Astrocyte (in vitro differentiated cells and primary cell): Measurements from ENCODE around the gene GSTA1. TPM values are rescaled to one million over a fixed set of nuclear protein-coding genes. Genes with fewer than 3 reads are reported as not detected.
"Not testable (repeated sequence)": the region's sequence is repeated elsewhere in the genome, so short reads cannot be mapped to it uniquely, and the experiment has no call there.

Experiments
- DNase-seq: peaks from one replicate; pipeline ENCODE4 v3.0.0-alpha.2; 2010; ENCODE audit warnings: low read depth
- FAIRE-seq: peaks from 2 replicates; lab custom pipeline; 2011; peaks lifted over from hg19 to GRCh38; lab: Jason Lieb, UNC
- H2AFZ ChIP-seq: 2 replicates; pipeline ENCODE4 v1.6.0; 2012; ENCODE audit warnings: low read depth, low read length, inconsistent platforms
- H3K27ac ChIP-seq: 2 replicates; pipeline ENCODE4 v1.5.1; 2011; ENCODE audit warnings: low read depth, low read length, inconsistent platforms
- H3K27me3 ChIP-seq: 2 replicates; pipeline ENCODE4 v1.6.0; 2011; ENCODE audit warnings: low read length, inconsistent platforms; ENCODE audit not compliant: insufficient read depth
- H3K36me3 ChIP-seq: 2 replicates; pipeline ENCODE4 v1.5.1; 2011; ENCODE audit warnings: low read length, inconsistent platforms; ENCODE audit not compliant: insufficient read depth
- H3K4me1 ChIP-seq: 2 replicates; pipeline ENCODE4 v1.5.1; 2011; ENCODE audit warnings: low read length, inconsistent platforms; ENCODE audit not compliant: insufficient read depth
- H3K4me2 ChIP-seq: 2 replicates; pipeline ENCODE4 v1.6.0; 2012; ENCODE audit warnings: low read length, inconsistent platforms
- H3K4me3 ChIP-seq: 2 replicates; pipeline ENCODE4 v1.5.1; 2011; ENCODE audit warnings: low read depth, mild to moderate bottlenecking, low read length, inconsistent platforms; ENCODE audit not compliant: insufficient read depth
- H3K79me2 ChIP-seq: 2 replicates; pipeline ENCODE4 v1.6.0; 2012; ENCODE audit warnings: mild to moderate bottlenecking, low read length, inconsistent platforms; ENCODE audit not compliant: insufficient read depth
- H3K9ac ChIP-seq: 2 replicates; pipeline ENCODE4 v1.6.0; 2012; ENCODE audit warnings: mild to moderate bottlenecking, low read length, inconsistent platforms
- H3K9me3 ChIP-seq: 2 replicates; pipeline ENCODE4 v1.5.1; 2012; ENCODE audit warnings: low read depth, mild to moderate bottlenecking, low read length, inconsistent platforms; ENCODE audit not compliant: insufficient read depth
- H4K20me1 ChIP-seq: 2 replicates; pipeline ENCODE4 v1.6.0; 2012; ENCODE audit warnings: low read length, inconsistent platforms; ENCODE audit not compliant: insufficient read depth
- H3K27ac Mint-ChIP-seq: one replicate; pipeline ENCODE4 v1.8.0; 2021; ENCODE audit warnings: mild to moderate bottlenecking, mixed read lengths; ENCODE audit not compliant: unreplicated experiment
- H3K27me3 Mint-ChIP-seq: one replicate; pipeline ENCODE4 v1.8.0; 2021; ENCODE audit warnings: low read depth, mixed read lengths; ENCODE audit not compliant: unreplicated experiment
- H3K36me3 Mint-ChIP-seq: one replicate; pipeline ENCODE4 v1.8.0; 2021; ENCODE audit warnings: low read depth, mixed read lengths; ENCODE audit not compliant: unreplicated experiment
- H3K4me1 Mint-ChIP-seq: one replicate; pipeline ENCODE4 v1.8.0; 2021; ENCODE audit warnings: low read depth, mixed read lengths; ENCODE audit not compliant: unreplicated experiment
- H3K4me3 Mint-ChIP-seq: one replicate; pipeline ENCODE4 v1.8.0; 2021; ENCODE audit warnings: mild to moderate bottlenecking, moderate library complexity, mixed read lengths; ENCODE audit not compliant: unreplicated experiment
- H3K9me3 Mint-ChIP-seq: one replicate; pipeline ENCODE4 v1.8.0; 2021; ENCODE audit warnings: mild to moderate bottlenecking, mixed read lengths; ENCODE audit not compliant: unreplicated experiment
- CTCF ChIP-seq: IDR thresholded peaks from 2 replicates; pipeline ENCODE4 v1.5.1; 2011; ENCODE audit warnings: low read depth, mild to moderate bottlenecking, inconsistent platforms, low read length, moderate library complexity; ENCODE audit not compliant: insufficient read depth
- EZH2 ChIP-seq: IDR thresholded peaks from 2 replicates; pipeline ENCODE4 v1.6.1; 2012; ENCODE audit warnings: mild to moderate bottlenecking, low read length, inconsistent platforms; ENCODE audit not compliant: insufficient read depth
- total RNA-seq: library from RNA; stranded (reverse); gene quantifications from 2 replicates; pipeline ENCODE4 v1.2.1, GENCODE V29; 2021

The GSTA1 gene
- total RNA-seq, 1 donor from 2014 or later, result 0.39 TPM

- not testable (repeated sequence) for DNase-seq, H3K27me3 ChIP-seq, H3K36me3 ChIP-seq, H3K36me3 Mint-ChIP-seq, H3K27ac ChIP-seq, H2AFZ ChIP-seq, H3K4me2 ChIP-seq, H3K4me3 ChIP-seq, H3K9me3 ChIP-seq, H3K4me1 Mint-ChIP-seq, H3K4me1 ChIP-seq, H3K4me3 Mint-ChIP-seq, FAIRE-seq, H4K20me1 ChIP-seq, H3K79me2 ChIP-seq, H3K9ac ChIP-seq, H3K9me3 Mint-ChIP-seq, H3K27ac Mint-ChIP-seq
- peaks cover 14% of the 10 kb centered on the region for H3K27me3 Mint-ChIP-seq
Measured at GRCh38 chr6:52809777-52810176, 6.2 kb upstream of the GSTA1 start.

GRCh38 chr6:52808660-52809059 is 5.0 kb upstream of the GSTA1 start:
- Mint-ChIP-seq H3K27ac (no peak overlapping the region), H3K36me3 (peaks cover 2% of the 10 kb centered on the region), H3K9me3 (no peaks in the 10 kb centered on the region), H3K27me3 (peaks cover 14% of the 10 kb centered on the region), H3K4me3 (no peak overlapping the region), H3K4me1 (peaks cover 5% of the 10 kb centered on the region)
- FAIRE-seq, result no peak
- no peak overlapping the region for H3K4me2 ChIP-seq
- no peak overlapping the region for H2AFZ ChIP-seq
- no peak for TF ChIP-seq EZH2
- no peak for TF ChIP-seq CTCF
- no peak for DNase-seq
- H3K9ac ChIP-seq, result no peak overlapping the region
- H3K27ac ChIP-seq, result no peak overlapping the region
- no peak overlapping the region for H3K4me3 ChIP-seq
- H3K4me1 ChIP-seq, result no peaks in the 10 kb centered on the region
- no peaks in the 10 kb centered on the region for H3K36me3 ChIP-seq
- H4K20me1 ChIP-seq, result no peaks in the 10 kb centered on the region
- no peaks in the 10 kb centered on the region for H3K79me2 ChIP-seq
- no peaks in the 10 kb centered on the region for H3K27me3 ChIP-seq
- H3K9me3 ChIP-seq, result no peaks in the 10 kb centered on the region

GRCh38 chr6:52802806-52803205 is 810 bp downstream of the GSTA1 start:
- Histone ChIP-seq H4K20me1 (no peaks in the 10 kb centered on the region), H3K9me3 (no peaks in the 10 kb centered on the region), H3K36me3 (no peaks in the 10 kb centered on the region), H3K27me3 (no peaks in the 10 kb centered on the region), H3K4me3 (no peak overlapping the region), H2AFZ (no peak overlapping the region), H3K4me1 (no peaks in the 10 kb centered on the region), H3K79me2 (no peaks in the 10 kb centered on the region), H3K4me2 (no peak overlapping the region), H3K9ac (no peak overlapping the region), H3K27ac (no peak overlapping the region)
- Mint-ChIP-seq H3K9me3 (no peaks in the 10 kb centered on the region), H3K4me1 (peaks cover 5% of the 10 kb centered on the region), H3K27me3 (peaks cover 24% of the 10 kb centered on the region), H3K36me3 (peaks cover 2% of the 10 kb centered on the region), H3K27ac (no peak overlapping the region), H3K4me3 (no peak overlapping the region)
- DNase-seq, result no peak
- FAIRE-seq, result no peak
- TF ChIP-seq CTCF, result no peak
- TF ChIP-seq EZH2, result no peak
